GM12874 (cell line): Measurements from ENCODE around the gene CDK17.

Experiments
- CTCF ChIP-seq: IDR thresholded peaks from 2 replicates; pipeline ENCODE4 v1.5.1; 2011; ENCODE audit warnings: low read depth, mild to moderate bottlenecking, control low read depth, low read length, moderate library complexity; ENCODE audit not compliant: insufficient read depth

CDK17 gene

GRCh38 chr12:96294831-96295230 is 105.4 kb downstream of the CDK17 start:
- TF ChIP-seq CTCF, result no peak

GRCh38 chr12:96293093-96293492 is 107.1 kb downstream of the CDK17 start:
- TF ChIP-seq CTCF, result no peak

- TF ChIP-seq CTCF, result no peak
These were observed 111.2 kb downstream of the CDK17 start for GRCh38 chr12:96289067-96289466.

- TF ChIP-seq CTCF, result no peak
These were observed 115.1 kb downstream of the CDK17 start for GRCh38 chr12:96285158-96285557.

GRCh38 chr12:96274331-96274730 is 125.9 kb downstream of the CDK17 start:
- TF ChIP-seq CTCF, result no peak

GRCh38 chr12:96271469-96272199 is 128.6 kb downstream of the CDK17 start:
- no peak for TF ChIP-seq CTCF

GRCh38 chr12:96266238-96266637 is 134.0 kb downstream of the CDK17 start:
- TF ChIP-seq CTCF, result no peak
